UCSD-AML1 (cell line): ENCODE data around the gene C7.
"Not testable (repeated sequence)": the region's sequence is repeated elsewhere in the genome, so short reads cannot be mapped to it uniquely, and the experiment has no call there.

Experiments used
- DNase-seq: peaks from one replicate; lab custom pipeline; 2025; ENCODE audit not compliant: unreplicated experiment; lab: John Stamatoyannopoulos, UW

The C7 gene

GRCh38 chr5:40909264-40909663, at the start of gene C7:
C7 (plus strand) TSS chr5:40909497; CDS start chr5:40909611, 114 bp downstream.
- no peak for DNase-seq

DNA sequence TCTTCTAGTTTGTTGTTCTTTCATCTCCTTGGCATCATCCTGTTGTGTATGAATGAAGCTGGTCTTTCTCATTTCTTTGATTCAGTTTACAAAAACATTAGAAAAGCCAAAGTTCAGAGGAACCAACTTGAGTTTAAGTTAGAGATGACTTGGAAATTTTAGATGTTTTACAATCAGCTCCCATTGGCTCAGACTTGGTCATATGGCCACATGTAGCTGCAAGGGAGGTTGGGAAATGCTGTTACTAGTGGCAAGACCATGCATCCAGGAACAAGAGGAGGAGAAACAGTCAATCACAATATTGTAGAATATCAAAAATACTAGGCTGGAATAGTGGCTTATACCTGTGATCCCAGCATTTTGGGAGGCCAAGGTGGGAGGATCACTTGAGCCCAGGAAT, 48.6 kb upstream of the C7 start:
- no peak for DNase-seq

DNA sequence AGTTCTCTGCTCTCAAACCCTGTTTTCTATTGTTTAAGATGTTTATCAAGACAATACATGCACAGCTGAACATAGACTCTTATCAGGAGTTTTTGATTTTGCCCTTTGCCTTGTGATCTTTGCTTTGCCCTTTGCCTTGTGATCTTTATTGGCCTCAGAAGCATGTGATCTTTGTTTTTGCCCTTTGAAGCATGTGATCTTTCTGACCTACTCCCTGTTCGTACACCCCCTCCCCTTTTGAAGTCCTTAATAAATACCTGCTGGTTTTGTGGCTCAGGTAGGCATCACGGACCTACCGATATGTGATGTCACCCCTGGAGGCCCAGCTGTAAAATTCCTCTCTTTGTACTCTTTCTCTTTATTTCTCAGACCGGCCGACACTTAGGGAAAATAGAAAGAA, 44.3 kb upstream of the C7 start:
- DNase-seq: not testable (repeated sequence)

DNA sequence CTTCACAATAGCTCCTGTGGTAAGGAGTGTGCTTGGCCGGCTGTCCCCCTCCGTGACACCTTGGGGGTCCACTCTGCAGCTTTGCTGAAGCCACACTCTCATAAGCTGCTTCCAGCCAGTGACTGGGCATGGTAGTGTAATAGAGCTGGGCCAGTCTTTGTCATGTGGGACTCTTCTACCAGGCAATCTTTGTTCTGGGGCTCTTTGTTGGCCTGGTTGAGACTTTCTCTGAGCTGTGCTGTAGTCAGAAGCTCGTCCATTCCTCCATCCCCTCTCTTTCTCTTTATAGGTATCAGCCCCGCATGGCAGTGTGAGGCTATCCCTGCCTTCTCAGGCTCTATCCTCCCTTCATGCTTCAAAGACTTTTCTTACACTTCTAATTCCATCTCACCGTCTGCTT, 42.5 kb upstream of the C7 start:
- DNase-seq: no peak

- DNase-seq: no peak
These were observed 39.9 kb upstream of the C7 start for GRCh38 chr5:40869384-40869783.

DNA sequence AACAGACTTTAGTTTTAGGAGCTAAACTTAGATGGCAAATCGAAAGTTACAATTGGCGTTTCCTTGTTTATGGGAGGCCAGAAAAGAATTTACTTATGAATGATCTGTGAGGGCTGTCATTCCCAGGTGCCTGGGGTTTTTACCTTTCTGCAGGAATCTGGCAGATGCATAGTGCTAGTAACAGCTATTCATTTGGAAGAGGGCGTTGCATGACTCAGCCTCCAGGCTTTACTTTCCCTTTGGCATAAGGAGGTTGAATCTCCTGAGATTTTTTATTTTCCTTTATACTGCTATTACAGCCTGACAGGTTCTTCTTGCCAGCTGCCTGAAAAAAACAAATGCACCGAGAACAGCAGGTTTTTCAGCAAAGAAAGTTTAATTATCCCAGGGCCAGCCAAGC, 38.1 kb upstream of the C7 start:
- DNase-seq: no peak

- DNase-seq: not testable (repeated sequence)
These were observed 37.0 kb upstream of the C7 start for GRCh38 chr5:40872253-40872652.

DNA sequence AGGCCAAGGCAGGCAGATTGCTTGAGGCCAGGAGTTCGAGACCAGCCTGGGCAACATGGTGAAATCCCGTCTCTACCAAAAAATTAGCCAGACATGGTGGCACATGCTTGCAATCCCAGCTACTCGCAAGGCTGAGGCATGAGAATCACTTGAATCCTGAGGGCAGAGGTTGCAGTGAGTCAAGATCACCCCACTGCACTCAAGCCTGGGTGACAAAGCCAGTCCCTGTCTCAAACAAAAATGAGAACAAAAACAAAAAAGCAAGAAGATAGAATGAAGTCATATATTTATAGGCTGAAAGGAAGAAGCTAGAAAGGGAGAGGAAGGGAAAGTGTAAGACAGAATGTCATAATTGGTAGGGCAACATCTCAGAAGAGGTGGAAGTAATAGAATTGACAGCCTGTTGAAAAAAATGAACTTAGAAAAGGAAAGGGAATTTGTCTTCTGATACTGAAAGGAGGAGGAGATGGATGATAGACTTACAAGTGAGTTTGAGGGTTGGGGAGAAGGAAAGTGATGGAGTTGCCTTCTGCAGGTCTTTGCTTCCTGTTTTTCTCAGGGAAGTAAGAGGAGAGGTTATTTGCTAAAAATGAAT, 35.9 kb upstream of the C7 start:
- DNase-seq: no peak

GRCh38 chr5:40875958-40876357, 33.3 kb upstream of the C7 start:
- DNase-seq: no peak

DNA sequence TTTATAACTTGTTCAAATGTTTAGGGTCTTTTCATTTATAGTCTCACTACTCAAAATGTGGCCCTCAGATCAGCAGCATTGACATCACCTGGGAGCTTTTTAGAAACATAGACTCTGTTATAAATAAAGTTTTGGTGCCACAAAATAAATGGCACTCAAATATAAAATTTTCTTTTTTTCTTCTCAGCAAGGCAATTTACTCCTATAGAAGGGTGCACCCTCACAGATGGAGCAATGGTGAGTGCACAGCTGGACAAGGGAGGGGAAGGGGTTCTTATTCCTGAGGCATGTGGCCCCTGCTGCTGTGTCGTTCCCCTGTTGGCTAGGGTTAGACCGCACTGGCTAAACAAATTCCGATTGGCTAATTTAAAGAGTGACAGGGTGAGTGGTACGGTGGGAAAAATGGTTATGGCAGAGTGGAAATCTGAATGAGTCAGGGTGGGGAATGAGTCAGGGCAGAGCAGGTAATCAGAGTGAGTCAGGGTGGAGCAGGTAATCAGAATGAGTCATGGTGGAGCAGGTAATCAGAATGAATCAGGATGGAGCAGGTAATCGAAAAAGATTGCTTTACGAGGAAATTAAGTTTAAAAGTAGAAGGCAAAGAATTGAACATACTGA, 31.8 kb upstream of the C7 start:
- DNase-seq: no peak

- no peak for DNase-seq
These were observed 29.9 kb upstream of the C7 start for GRCh38 chr5:40879163-40879942.

GRCh38 chr5:40882291-40882690, 27.0 kb upstream of the C7 start:
- no peak for DNase-seq

DNA sequence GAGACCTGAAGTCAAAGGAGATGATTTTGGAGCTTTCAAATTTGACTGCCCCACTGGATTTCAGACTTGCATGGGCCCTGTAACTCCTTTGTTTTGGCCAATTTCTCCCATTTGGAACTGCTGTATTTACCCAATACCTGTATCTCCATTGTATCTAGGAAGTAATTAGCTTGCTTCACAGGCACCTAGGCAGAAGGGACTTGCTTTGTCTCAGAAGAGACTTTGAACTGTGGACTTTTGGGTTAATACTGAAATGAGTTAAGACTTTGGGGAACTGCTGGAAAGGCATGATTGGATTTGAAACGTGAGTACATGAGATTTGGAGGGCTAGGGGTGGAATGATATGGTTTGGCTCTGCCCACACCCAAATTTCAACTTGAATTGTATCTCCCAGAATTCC, 26.2 kb upstream of the C7 start:
- DNase-seq: not testable (repeated sequence)

- DNase-seq: not testable (repeated sequence)
These were observed 13.6 kb upstream of the C7 start for GRCh38 chr5:40895440-40896425.

- peak; percentile 32 for DNase-seq
These were observed 4.9 kb upstream of the C7 start for GRCh38 chr5:40904205-40904993.

- DNase-seq: no peak
These were observed 4.3 kb upstream of the C7 start for GRCh38 chr5:40904994-40905306.

- DNase-seq: no peak
These were observed 2.9 kb upstream of the C7 start for GRCh38 chr5:40906351-40906751.

- DNase-seq: no peak
These were observed 426 bp downstream of the C7 start for GRCh38 chr5:40909723-40910122.

- DNase-seq: no peak
These were observed 2.0 kb downstream of the C7 start for GRCh38 chr5:40911266-40911665.

GRCh38 chr5:40914835-40915234, 5.5 kb downstream of the C7 start:
- no peak for DNase-seq
